Measurements from ENCODE around the gene GALNT11.

DNA sequence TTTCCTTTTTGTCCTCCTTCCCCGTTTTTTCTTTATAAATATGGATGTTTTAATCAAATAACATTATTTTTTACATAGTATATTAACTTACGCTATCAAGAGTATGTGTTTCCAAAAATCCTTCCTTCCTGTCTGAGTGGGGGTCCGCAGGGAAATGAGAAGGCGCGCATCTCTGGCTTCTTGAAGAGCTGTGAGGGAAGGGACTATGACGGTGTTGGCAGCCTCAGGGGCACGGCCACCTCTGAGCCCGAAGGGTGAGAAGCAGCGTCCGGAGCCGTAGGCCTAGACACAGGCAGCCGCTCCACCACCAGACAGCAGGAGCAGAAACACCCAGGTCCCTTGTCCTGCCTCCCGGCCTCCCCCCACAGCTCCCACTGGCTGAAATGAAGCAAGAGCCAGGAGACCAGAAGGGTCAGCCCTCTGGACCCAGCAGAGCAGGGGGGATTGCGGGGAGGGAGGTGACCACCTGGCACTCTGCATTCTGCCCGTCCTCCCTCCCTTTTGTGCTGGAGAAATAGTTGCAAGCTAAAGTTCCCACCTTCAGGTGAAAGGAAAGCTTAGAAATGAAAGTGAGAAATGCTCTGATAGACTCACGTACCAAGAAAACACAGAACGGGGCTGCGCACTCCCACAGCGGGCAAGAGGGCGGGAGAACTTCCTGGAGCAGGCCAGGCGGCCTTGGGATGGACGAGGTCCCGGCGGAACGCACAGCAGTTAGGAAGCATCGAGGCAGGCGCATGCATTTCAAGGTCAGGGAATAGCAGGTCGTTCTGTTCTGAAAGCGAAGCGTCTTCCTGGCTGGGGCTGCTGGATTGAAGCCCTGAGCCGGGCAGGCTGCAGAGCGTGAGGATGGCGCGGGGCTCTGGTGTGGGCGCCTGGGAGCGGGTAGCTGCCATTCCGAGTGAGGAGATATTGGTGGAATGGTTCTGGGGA lies 105.5 kb downstream of the GALNT11 start:
- TF ChIP-seq POLR2A (IDR thresholded peaks at IDR 0.05): no peak
- TF ChIP-seq CTCF (IDR thresholded peaks at IDR 0.05): no peak

Data from heart left ventricle (tissue), 13 donors.